HG03139 (cell line): ENCODE results near the gene GSTO2.
A peak's percentile ranks its signal among the peaks of the same experiment; 100 is the strongest.

Experiments used
- ATAC-seq: cut with Tn5 transposase; IDR thresholded peaks from one replicate; pipeline ENCODE4 v1.9.1; 2021; ENCODE audit not compliant: unreplicated experiment

The GSTO2 gene

GRCh38 chr10:104324221-104324686 lies 55.3 kb downstream of the GSTO2 start:
- peak; percentile 33 for ATAC-seq

- ATAC-seq, result no peak
These were observed 55.9 kb downstream of the GSTO2 start for GRCh38 chr10:104324931-104325330.

GRCh38 chr10:104325436-104326435 lies 56.8 kb downstream of the GSTO2 start:
- ATAC-seq, result no peak

- ATAC-seq, result no peak
These were observed 58.1 kb downstream of the GSTO2 start for GRCh38 chr10:104326991-104327610.

- ATAC-seq, result no peak
These were observed 59.0 kb downstream of the GSTO2 start for GRCh38 chr10:104327745-104328645.

- ATAC-seq, result peak; percentile 4
These were observed 59.6 kb downstream of the GSTO2 start for GRCh38 chr10:104328646-104328895.

GRCh38 chr10:104328896-104329710 lies 60.1 kb downstream of the GSTO2 start:
- ATAC-seq, result peak; percentile 45

- no peak for ATAC-seq
These were observed 60.8 kb downstream of the GSTO2 start for GRCh38 chr10:104329735-104330134.

GRCh38 chr10:104330168-104331110 lies 61.5 kb downstream of the GSTO2 start:
- ATAC-seq, result no peak

GRCh38 chr10:104331208-104331838 lies 62.3 kb downstream of the GSTO2 start:
- no peak for ATAC-seq

- no peak for ATAC-seq
These were observed 63.5 kb downstream of the GSTO2 start for GRCh38 chr10:104332243-104333031.

GRCh38 chr10:104333032-104333727 lies 64.2 kb downstream of the GSTO2 start:
- ATAC-seq, result no peak

- no peak for ATAC-seq
These were observed 64.9 kb downstream of the GSTO2 start for GRCh38 chr10:104333728-104334373.

- no peak for ATAC-seq
These were observed 65.6 kb downstream of the GSTO2 start for GRCh38 chr10:104334561-104334960.

GRCh38 chr10:104334965-104335650 lies 66.1 kb downstream of the GSTO2 start:
- ATAC-seq, result no peak

GRCh38 chr10:104336821-104337467 lies 68.0 kb downstream of the GSTO2 start:
- no peak for ATAC-seq
